ENCODE results near the gene POLD1.
"Not testable (repeated sequence)": the region's sequence is repeated elsewhere in the genome, so short reads cannot be mapped to it uniquely, and the experiment has no call there.

The POLD1 gene

GRCh38 chr19:50390952-50391351 is 6.8 kb downstream of the POLD1 start:
- not testable (repeated sequence) for DNase-seq

- no peak for DNase-seq
Observed at GRCh38 chr19:50392759-50393158, 8.6 kb downstream of the POLD1 start.

- DNase-seq = no peak
Observed at GRCh38 chr19:50393589-50393988, 9.4 kb downstream of the POLD1 start.

GRCh38 chr19:50394017-50394416 is 9.9 kb downstream of the POLD1 start:
- no peak for DNase-seq

GRCh38 chr19:50398675-50399367 is 14.7 kb downstream of the POLD1 start:
- DNase-seq = no peak

GRCh38 chr19:50399368-50399745 is 15.2 kb downstream of the POLD1 start:
- DNase-seq = no peak

- no peak for DNase-seq
Observed at GRCh38 chr19:50401605-50402450, 17.7 kb downstream of the POLD1 start.

- no peak for DNase-seq
Observed at GRCh38 chr19:50402544-50403301, 18.6 kb downstream of the POLD1 start.

- DNase-seq = no peak
Observed at GRCh38 chr19:50406156-50406820, 22.1 kb downstream of the POLD1 start.

- no peak for DNase-seq
Observed at GRCh38 chr19:50406829-50407228, 22.7 kb downstream of the POLD1 start.

GRCh38 chr19:50409347-50409746 is 25.2 kb downstream of the POLD1 start:
- DNase-seq = no peak

GRCh38 chr19:50410109-50410508 is 26.0 kb downstream of the POLD1 start:
- DNase-seq = no peak

GRCh38 chr19:50412419-50412818 is 28.3 kb downstream of the POLD1 start:
- DNase-seq = no peak

- DNase-seq = no peak
Observed at GRCh38 chr19:50413096-50413495, 28.9 kb downstream of the POLD1 start.

- DNase-seq = no peak
Observed at GRCh38 chr19:50413531-50413930, 29.4 kb downstream of the POLD1 start.

- peak in 12 of 14 donors; percentile 2 to 56 (median 16) for DNase-seq
Observed at GRCh38 chr19:50414864-50415660, 30.9 kb downstream of the POLD1 start.

- peak in 4 of 14 donors; percentile 3 to 25 (median 18) for DNase-seq
Observed at GRCh38 chr19:50415661-50416033, 31.5 kb downstream of the POLD1 start.

- DNase-seq = no peak
Observed at GRCh38 chr19:50416034-50416977, 32.2 kb downstream of the POLD1 start.

GRCh38 chr19:50417111-50418081 is 33.2 kb downstream of the POLD1 start:
- no peak for DNase-seq

All from C1 segment of cervical spinal cord (tissue), 14 donors.